HUES6 (cell line): ENCODE measurements around the gene DNPEP.

Experiments
- H3K27ac ChIP-seq: 2 replicates; pipeline ENCODE4 v1.7.0; 2013; ENCODE audit warnings: low read depth, mild to moderate bottlenecking, low read length, inconsistent platforms
- H3K27me3 ChIP-seq: 2 replicates; pipeline ENCODE4 v1.6.1; 2013; ENCODE audit warnings: low read length; ENCODE audit not compliant: control insufficient read depth, insufficient read depth
- H3K36me3 ChIP-seq: 2 replicates; pipeline ENCODE4 v1.6.1; 2013; ENCODE audit warnings: low read length; ENCODE audit not compliant: control insufficient read depth, insufficient read depth
- H3K4me1 ChIP-seq: 2 replicates; pipeline ENCODE4 v1.6.1; 2013; ENCODE audit warnings: low read length; ENCODE audit not compliant: control insufficient read depth, insufficient read depth
- H3K4me3 ChIP-seq: 2 replicates; pipeline ENCODE4 v1.5.1; 2013; ENCODE audit warnings: low read depth, low read length
- H3K9ac ChIP-seq: one replicate; pipeline ENCODE4 v1.6.1; 2013; ENCODE audit warnings: mild to moderate bottlenecking, low read length
- H3K9me3 ChIP-seq: 2 replicates; pipeline ENCODE4 v1.6.1; 2013; ENCODE audit warnings: low read depth, low read length; ENCODE audit not compliant: control insufficient read depth, insufficient read depth

The DNPEP gene

DNA sequence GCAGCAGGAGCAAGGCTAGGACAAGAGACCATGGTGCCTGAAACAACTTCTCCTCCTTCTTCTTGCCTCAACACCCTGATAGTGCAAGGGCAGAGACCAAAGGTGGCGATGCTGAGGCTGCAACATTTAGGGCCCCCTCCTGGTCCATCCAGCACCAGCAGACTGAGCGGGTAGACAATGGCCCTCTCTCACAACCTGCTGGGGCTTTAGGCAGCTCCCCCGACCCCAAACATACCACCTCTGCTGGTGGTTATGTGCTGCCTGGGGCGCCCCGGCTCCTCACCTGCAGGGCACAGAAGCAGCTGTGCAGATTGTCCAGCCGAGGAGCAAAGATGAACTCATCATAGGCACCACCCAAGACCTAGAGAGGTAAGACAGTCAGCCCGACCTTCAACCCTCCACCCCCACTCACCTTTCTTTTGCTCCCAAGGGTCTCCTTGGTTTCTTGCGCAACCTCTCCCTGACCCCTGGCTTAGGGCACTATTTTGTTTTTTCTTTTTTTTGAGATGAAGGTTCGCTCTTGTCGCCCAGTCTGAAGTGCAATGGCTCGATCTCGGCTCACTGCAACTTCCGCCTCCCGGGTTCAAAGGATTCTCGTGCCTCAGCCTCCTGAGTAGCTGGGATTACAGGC, 3.5 kb downstream of the DNPEP start:
- Histone ChIP-seq H3K9me3 (no peaks in the 10 kb centered on the region), H3K9ac (no peak overlapping the region), H3K4me1 (peaks cover 11% of the 10 kb centered on the region), H3K4me3 (no peak overlapping the region), H3K27me3 (no peaks in the 10 kb centered on the region), H3K36me3 (peaks cover 61% of the 10 kb centered on the region), H3K27ac (no peak overlapping the region)

DNA sequence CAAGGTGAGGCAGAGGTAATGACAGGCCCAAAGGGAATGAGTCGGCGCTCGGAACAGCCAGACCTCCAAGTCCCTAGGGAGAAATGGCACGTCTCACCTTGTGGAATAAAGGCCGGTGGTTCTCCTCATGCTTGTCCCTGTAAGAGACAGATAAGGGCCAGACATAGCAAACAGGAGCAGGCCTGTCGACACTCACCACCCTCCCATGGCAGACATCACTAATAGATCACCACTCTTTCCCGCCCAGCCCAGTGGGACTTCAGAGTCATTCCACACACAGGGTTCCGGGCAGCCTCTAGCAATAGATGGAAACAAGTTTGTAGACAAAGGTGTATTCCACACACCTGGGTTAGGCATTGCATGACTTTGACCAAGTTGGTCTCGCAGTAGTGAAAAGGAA, 6.3 kb downstream of the DNPEP start:
- peaks cover 63% of the 10 kb centered on the region for H3K36me3 ChIP-seq
- H3K9me3 ChIP-seq: no peaks in the 10 kb centered on the region
- H3K4me3 ChIP-seq: no peak overlapping the region
- H3K27ac ChIP-seq: no peak overlapping the region
- H3K9ac ChIP-seq: no peak overlapping the region
- peaks cover 2% of the 10 kb centered on the region; the same call in 1 of the 2 replicates for H3K4me1 ChIP-seq
- no peaks in the 10 kb centered on the region for H3K27me3 ChIP-seq

DNA sequence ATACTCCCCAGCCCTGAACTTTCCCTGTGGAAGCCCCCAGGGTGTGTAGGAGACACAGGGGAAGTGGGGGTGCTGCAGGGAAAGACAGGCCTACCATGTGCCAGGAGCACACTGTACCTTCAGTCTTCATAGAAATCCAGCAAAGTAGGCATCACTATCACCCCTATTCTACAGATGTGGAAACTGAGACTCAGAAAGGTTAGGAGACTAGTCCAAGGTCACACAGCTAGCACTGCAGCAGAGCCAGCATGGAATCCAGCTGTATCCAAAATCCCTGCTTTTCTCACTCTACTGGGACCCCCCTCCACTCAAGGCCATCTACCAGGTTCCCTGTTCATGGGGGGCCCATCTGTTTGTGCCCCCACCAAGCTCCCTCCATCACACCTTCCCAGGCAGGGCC, 6.8 kb downstream of the DNPEP start:
- no peaks in the 10 kb centered on the region for H3K27me3 ChIP-seq
- H3K27ac ChIP-seq: no peak overlapping the region
- peaks cover 57% of the 10 kb centered on the region for H3K36me3 ChIP-seq
- H3K4me1 ChIP-seq: no peaks in the 10 kb centered on the region
- no peaks in the 10 kb centered on the region for H3K9me3 ChIP-seq
- H3K4me3 ChIP-seq: no peak overlapping the region
- H3K9ac ChIP-seq: no peak overlapping the region

DNA sequence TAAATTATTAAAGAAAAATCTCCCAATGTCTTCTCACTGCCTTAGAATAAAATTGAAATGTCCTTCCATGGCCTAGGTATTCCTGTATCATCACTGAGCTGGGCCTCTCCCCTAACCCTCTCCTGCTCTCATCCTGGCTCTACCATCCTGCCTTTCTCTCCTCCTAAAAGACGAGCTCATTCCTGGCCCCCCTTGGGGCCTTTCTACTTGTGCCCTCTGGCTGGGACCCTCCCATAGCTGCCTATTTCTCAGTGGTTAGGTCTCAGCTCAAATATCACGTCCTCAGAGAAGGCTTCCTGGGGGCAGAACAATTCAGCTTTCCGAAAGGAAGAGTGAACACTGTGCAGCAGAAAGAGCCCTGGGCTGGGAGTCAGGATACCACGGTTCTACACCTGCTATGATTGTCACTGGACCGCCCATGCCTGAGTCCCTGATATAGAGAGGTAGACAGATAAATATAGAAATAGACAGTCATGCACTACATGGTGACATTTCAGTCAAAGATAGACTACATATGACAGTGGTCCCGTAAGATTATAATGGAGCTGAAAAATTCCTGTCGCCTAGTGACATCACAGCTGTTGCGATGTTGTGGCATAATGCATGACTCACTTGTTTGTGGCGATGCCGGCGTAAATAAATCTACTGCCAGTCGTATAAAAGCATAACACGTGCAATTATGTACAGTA, 9.4 kb downstream of the DNPEP start:
- Histone ChIP-seq H3K36me3 (peaks cover 50% of the 10 kb centered on the region), H3K9me3 (no peaks in the 10 kb centered on the region), H3K4me1 (no peaks in the 10 kb centered on the region), H3K27me3 (no peaks in the 10 kb centered on the region), H3K9ac (no peak overlapping the region), H3K4me3 (no peak overlapping the region), H3K27ac (no peak overlapping the region)

DNA sequence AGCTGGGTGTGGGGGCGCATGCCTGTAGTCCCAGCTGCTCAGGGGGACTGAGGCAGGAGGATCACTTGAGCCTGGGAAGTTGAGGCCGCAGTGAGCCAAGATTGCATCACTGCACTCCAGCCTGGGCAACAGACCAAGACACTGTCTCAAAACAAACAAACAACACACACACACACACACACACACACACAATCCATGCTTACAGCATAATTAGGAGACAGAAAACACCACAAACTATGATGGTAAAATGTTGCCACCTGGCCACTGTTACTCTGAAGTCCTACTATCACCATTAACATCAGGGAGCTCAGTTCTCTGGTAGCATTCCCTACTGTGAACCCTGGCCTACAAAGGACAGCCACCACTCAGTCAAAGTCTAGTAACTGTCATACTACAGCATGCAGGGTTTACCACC, 18.3 kb downstream of the DNPEP start:
- H3K4me3 ChIP-seq: no peak overlapping the region
- no peaks in the 10 kb centered on the region for H3K27me3 ChIP-seq
- no peaks in the 10 kb centered on the region for H3K4me1 ChIP-seq
- H3K9me3 ChIP-seq: no peaks in the 10 kb centered on the region
- no peak overlapping the region for H3K27ac ChIP-seq
- H3K36me3 ChIP-seq: peaks cover 10% of the 10 kb centered on the region
- H3K9ac ChIP-seq: no peak overlapping the region

DNA sequence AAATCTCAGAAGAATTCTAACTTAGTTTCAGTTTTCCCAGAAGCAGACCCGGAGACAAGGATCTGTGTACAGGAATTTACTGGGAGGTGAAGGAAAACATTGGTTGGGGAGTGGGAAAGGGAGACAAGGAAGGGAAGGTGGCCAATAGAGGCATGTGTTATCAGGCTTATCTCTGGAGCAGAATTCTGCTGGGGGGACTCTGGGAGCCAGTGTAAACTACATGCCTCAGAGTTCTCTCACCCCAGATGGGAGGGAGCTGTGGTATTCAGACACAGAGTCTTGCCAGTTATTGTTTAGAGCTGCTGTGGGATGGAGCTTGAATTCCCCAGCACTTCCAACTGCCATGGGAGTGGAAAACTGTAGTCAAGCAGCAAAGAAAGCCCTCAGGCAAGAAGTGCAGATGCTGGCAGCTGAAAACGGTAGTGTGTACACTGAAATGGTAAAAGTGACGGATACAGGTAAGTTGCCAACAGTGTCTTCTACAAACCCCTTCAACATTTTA, 19.0 kb downstream of the DNPEP start:
- Histone ChIP-seq H3K4me3 (no peak overlapping the region), H3K27ac (no peak overlapping the region), H3K9ac (no peak overlapping the region)

DNA sequence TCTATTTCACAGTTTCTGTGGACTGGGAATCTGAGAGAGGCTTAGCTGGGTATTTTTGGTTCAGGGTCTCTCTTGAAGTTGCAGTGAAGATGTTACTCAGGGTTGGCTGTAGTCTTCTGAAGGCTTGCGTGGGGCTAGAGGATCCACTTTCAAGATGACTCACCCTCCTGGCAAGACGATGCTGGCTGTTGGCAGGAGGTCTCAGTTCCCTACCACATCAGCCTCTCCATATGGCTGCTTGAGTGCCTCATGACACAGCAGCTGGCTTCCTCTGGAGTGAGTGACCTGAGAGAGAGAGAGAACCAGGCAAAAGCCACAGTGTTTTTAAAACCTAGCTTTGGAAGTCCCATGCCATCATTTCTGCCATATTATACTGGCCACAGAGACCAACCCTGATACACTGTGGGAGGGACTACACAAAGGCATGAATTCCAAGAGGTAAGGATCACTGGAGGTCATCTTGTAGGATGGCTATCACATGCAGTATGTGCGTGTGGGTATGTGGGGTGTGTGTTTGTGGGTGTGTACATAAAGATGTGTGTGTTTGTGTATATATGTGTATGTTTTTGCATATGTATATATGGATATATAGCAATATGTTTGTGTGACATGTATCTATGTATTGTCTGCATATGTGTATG, 25.1 kb downstream of the DNPEP start:
- Histone ChIP-seq H3K4me3 (no peak overlapping the region), H3K27me3 (peaks cover 40% of the 10 kb centered on the region), H3K27ac (no peak overlapping the region), H3K4me1 (no peaks in the 10 kb centered on the region; the same call in 1 of the 2 replicates), H3K9ac (no peak overlapping the region), H3K36me3 (no peaks in the 10 kb centered on the region), H3K9me3 (no peaks in the 10 kb centered on the region)

More for the DNA sequence above, 19.0 kb downstream of the DNPEP start:
- H3K9me3 ChIP-seq: no peaks in the 10 kb centered on the region
- no peaks in the 10 kb centered on the region for H3K27me3 ChIP-seq
- H3K4me1 ChIP-seq: no peaks in the 10 kb centered on the region
- peaks cover 2% of the 10 kb centered on the region for H3K36me3 ChIP-seq

DNA sequence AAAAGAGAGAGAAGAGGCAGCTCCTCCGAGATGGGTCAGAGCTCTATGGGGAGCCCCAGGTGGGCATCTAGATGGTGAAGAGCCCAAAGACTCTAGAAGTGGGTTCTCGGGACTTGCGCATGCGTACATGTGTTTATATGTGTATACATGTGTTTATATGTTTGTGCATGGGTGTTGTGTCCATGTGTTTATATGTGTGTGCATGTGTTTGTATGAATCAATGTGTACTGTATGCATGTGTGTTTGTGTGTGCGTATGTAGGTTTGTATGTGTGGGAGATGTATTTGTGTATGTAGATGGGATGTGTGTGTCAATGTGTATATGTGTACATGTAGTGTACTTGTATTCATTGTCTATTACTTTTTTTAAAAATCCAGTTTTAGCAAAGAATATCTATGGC, 25.6 kb downstream of the DNPEP start:
- Histone ChIP-seq H3K9ac (no peak overlapping the region), H3K4me3 (no peak overlapping the region), H3K27me3 (peaks cover 45% of the 10 kb centered on the region), H3K9me3 (no peaks in the 10 kb centered on the region), H3K27ac (no peak overlapping the region), H3K36me3 (no peaks in the 10 kb centered on the region), H3K4me1 (no peaks in the 10 kb centered on the region; the same call in 1 of the 2 replicates)

DNA sequence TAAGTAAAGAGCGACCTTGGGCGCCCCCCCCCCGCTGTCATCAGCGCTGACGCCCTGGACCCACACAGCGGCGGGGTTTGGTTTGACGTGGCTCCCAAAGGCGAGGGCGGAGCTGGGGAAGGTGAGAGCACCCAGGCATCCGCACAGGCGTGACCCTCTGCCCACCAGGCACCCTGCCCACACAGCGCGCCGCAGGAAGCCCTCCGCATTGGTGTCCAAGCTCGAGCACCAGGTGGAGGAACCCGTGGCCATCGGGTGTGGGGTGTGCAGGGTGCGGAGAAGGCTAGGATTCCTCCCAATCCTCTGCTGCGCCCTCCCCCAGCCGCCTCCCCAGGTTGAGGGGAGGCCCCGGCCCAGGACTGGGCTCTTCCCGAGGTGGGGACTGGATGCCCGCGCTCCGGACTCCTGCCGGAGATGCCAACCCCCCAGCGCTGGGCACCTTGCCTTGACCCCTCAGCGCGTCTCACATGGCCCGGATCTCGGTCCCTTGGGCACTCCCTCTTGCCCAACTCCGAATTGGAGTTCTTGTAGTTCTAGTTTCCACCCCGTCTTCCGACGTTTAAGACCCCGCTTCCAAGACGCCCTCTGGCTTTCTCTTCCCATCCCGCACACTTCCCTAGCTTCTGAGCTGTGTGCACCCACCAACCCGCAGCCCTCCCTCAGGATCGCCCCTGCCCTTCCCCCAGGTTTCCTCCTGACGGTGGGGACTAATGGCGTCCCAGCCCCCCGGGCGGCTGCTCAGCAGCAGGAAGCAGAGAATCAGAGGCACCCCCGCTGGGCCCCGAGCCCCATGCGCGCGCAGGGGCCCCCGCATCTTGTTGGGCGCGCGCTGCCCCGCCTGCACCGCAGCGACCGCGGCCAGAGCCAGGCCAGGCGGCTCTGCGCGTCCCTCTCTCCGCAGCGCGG, 29.3 kb downstream of the DNPEP start:
- Histone ChIP-seq H3K9me3 (no peaks in the 10 kb centered on the region), H3K27ac (no peak overlapping the region), H3K36me3 (no peaks in the 10 kb centered on the region), H3K4me1 (no peaks in the 10 kb centered on the region; the same call in 1 of the 2 replicates), H3K9ac (peak overlapping the region; percentile 35), H3K27me3 (peaks cover 77% of the 10 kb centered on the region), H3K4me3 (peak overlapping the region; percentile 66)

DNA sequence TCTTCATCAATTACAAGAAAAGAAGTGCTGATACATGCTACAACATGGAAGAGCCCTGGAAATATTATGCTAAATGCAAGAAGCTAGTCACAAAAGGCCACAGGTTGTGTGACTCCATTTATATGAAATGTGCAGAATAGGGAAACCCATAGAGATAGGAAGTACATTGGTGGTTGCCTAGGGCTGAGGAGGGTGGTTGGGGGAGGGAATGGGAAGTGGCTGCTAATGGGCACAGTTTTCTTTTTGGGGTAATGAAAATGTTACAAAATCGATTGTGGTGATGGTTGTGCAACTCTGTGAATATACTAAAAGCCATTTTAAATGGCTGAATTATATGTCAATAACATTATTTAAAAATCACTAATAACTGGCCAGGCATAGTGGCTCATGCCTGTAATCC, 30.9 kb downstream of the DNPEP start:
- peaks cover 77% of the 10 kb centered on the region for H3K27me3 ChIP-seq

More for the DNA sequence above, 30.9 kb downstream of the DNPEP start:
- no peak overlapping the region for H3K27ac ChIP-seq
- H3K9ac ChIP-seq: no peak overlapping the region
- no peak overlapping the region for H3K4me3 ChIP-seq
- H3K4me1 ChIP-seq: no peaks in the 10 kb centered on the region; the same call in 1 of the 2 replicates
- no peaks in the 10 kb centered on the region for H3K36me3 ChIP-seq
- H3K9me3 ChIP-seq: no peaks in the 10 kb centered on the region
